ENCODE data around the gene PPP1R14B.

DNA sequence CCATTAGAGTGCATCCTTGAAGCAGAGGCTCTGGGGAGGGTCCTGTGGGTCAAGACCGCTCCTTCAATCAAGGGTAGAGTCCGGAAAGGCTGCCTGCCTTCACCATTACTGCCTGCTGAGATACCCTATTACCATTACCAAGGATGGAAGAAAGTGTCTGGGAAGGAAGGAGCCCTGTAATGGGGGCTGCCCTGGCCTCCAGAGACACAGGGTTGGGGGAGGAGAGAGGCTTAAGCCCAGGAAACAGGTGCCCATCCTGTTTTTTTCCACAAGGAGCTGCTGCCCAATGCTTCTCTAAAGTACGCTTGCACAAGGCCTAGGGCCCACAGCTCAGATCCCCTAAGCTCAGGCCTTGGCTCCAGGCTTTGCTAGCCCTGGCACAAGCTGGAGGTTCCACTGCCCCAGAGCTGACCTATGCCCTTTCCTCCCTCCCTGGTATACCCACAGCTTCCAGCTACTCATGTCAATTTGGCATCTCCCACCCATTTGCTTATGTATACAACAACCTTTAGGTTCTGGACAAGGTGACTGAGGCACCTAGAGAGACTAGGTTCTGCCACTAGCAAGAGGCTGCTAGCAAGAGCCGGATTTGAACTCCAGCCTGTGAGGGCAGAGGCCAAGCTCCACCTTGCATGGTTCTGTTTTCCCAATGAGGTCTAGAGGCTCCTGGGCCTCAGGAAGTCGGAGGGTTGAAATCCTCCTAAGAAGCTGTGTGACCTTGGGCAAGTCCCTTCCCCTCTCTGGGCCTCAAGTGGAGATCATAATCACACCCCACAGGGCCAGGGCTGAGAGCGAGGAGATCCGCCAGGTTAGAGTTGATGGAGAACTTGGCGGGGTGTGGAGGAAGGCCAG lies 3.0 kb upstream of the PPP1R14B start:
- TF ChIP-seq, protein P1, sequence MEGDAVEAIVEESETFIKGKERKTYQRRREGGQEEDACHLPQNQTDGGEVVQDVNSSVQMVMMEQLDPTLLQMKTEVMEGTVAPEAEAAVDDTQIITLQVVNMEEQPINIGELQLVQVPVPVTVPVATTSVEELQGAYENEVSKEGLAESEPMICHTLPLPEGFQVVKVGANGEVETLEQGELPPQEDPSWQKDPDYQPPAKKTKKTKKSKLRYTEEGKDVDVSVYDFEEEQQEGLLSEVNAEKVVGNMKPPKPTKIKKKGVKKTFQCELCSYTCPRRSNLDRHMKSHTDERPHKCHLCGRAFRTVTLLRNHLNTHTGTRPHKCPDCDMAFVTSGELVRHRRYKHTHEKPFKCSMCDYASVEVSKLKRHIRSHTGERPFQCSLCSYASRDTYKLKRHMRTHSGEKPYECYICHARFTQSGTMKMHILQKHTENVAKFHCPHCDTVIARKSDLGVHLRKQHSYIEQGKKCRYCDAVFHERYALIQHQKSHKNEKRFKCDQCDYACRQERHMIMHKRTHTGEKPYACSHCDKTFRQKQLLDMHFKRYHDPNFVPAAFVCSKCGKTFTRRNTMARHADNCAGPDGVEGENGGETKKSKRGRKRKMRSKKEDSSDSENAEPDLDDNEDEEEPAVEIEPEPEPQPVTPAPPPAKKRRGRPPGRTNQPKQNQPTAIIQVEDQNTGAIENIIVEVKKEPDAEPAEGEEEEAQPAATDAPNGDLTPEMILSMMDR (IDR thresholded peaks at IDR 0.05 in 4 of 5, conservative IDR thresholded peaks at IDR 0.05 in 1 of 5), result no peak
- TF ChIP-seq POLR2A (IDR thresholded peaks at IDR 0.05), result no peak

Measured in gastrocnemius medialis (tissue), 4 donors.